ENCODE measurements around the gene ZNF197.
"Not testable (repeated sequence)": the region's sequence is repeated elsewhere in the genome, so short reads cannot be mapped to it uniquely, and the experiment has no call there.

Gene ZNF197

GRCh38 chr3:44666346-44666745 is 41.5 kb downstream of the ZNF197 start:
- DNase-seq = no peak

DNA sequence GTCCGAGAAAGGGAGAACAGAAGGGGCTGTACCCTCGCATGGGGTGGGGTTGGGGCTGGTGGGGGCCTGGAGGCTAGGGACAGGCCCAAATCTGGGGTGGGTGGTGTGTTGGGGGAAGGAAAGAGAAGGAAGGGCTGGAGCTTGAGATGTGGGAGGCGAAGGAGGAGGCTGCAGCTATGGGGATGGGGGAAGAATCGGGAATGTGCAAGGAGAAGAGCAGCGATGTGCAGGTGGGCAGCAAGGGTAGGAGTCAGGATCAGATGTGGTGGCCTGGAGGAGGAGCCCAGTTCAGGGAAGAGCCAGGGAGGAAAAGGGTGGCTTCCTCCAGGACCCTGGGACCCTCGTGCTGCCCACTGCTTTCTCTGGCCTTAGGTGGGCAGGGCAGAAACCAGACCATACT is 44.9 kb downstream of the ZNF197 start:
- DNase-seq = no peak

- not testable (repeated sequence) for DNase-seq
Measured at GRCh38 chr3:44673466-44673865, 48.6 kb downstream of the ZNF197 start.

- DNase-seq = no peak
Measured at GRCh38 chr3:44674211-44674610, 49.4 kb downstream of the ZNF197 start.

DNA sequence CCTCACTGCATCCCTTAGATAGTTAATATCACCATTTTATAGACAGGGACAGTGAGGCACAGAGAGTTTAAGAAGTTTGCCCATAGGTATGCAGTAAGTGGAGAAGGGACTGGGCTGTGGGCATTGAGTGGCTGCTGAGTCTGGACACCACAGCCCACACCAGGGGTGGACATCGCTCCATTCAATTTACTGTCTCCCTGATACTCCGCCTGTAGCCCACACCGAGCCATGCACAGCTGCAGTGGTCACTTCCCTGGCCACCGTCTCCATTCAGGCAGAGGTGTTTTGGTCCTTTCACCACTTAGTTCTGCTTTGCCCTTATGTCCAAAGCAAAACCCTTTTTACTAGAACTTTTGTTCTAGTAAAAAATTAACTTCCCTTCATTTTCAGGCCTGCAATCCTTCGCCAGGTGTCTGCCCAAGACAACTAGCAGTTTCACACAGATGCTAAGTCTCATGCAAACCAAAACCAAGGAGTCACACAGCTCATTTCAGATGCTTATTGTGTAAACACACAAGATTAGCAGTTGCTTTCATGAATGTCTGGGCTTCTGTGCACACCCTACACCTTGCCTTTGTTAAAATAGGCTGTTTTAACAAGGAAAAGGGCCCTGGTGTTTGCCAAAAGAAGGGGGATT is 53.8 kb downstream of the ZNF197 start:
- DNase-seq = no peak

DNA sequence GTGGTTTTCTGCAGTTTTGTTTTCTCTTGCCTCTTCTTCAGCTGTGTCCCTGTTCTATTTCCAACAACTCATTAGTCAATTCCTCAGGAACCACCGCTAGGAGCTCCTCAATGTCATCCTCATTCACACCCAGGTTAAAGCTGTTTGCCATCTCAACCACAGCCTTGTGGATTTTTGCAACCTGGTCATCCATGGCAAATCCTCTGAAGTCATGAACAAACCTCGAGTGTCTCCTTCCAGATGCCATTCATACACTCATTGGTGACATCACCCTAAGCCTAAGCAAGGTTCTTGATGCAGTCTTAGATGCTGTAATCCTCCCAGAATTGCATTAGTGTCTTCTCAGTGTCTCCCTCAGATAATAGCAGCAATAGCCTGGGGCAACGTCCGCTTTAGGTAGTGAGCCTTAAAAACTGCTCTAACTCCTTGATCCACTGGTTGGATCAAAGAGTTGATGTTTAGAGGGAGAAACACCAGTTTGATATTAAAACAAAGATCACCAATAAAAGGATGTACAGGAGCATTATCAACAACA is 56.2 kb downstream of the ZNF197 start:
- no peak for DNase-seq

DNA sequence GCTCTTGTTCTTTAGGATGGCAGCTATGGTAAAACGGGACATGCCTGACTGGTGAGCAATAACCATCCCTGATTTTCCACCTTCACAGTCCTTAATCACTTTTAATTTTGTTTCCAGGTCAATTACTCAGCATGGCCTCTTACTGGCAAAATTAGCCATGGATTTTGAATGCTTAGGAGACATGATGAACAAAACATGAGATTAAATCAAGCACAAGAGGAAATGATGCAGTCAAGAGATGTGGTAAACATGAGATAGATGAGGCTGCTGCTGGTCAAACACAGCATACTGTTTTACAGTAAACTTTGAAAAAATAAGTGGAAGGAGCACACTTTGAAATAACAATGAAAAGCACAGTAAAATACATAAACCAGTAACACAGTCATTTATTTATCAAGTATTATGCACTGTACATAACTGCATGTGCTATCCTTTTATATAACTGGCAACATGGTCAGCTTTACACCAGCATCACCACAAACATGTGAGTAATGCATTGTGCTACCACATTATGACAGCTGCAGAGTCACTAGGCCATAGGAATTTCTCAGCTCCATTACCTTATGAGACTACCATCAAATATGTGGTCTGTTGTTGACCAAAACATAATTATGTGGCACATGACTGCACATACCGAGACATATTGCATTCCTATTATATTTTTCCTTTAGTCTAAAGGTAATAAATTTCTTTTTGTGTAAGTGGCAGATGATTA is 57.5 kb downstream of the ZNF197 start:
- no peak for DNase-seq

- peak; percentile 32 for DNase-seq
Measured at GRCh38 chr3:44685128-44685800, 60.4 kb downstream of the ZNF197 start.

DNA sequence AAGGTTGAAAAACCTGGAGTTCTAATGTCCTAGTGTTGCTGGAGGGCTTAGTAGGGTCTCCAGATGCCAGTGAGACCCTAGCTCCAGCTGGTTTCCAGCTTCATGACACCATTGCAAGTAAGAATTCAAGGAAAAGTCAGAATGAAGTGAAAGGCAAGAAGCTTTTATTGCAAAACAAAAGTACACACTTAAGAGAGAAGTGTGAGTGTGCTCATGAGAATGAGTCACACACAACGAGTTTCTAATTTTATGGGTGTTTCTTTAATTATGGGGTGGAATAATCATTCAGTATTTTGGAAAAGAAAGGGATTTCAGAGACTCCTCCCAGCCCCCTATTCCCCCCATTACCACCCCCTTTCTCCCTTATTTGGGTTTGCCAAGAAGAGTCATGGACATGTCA is 63.1 kb downstream of the ZNF197 start:
- DNase-seq = no peak

Data from NCI-H446 treated with DMSO at 0.1 percent for 48 hours (cell line).